HUES48 (cell line): ENCODE data around the gene ABHD16A.

Experiments used
- H3K27ac ChIP-seq: one replicate; pipeline ENCODE4 v1.7.0; 2013; ENCODE audit warnings: low read depth, low read length, inconsistent platforms
- H3K27me3 ChIP-seq: 2 replicates; pipeline ENCODE4 v1.6.1; 2013; ENCODE audit warnings: mild to moderate bottlenecking, low read length; ENCODE audit not compliant: control insufficient read depth, insufficient read depth
- H3K36me3 ChIP-seq: 2 replicates; pipeline ENCODE4 v1.6.1; 2013; ENCODE audit warnings: low read length; ENCODE audit not compliant: control insufficient read depth, insufficient read depth
- H3K4me1 ChIP-seq: 2 replicates; pipeline ENCODE4 v1.6.1; 2013; ENCODE audit warnings: mild to moderate bottlenecking, low read length; ENCODE audit not compliant: control insufficient read depth, insufficient read depth
- H3K4me3 ChIP-seq: 2 replicates; pipeline ENCODE4 v1.5.1; 2013; ENCODE audit warnings: mild to moderate bottlenecking, low read depth, low read length
- H3K9ac ChIP-seq: 2 replicates; pipeline ENCODE4 v1.6.1; 2013; ENCODE audit warnings: mild to moderate bottlenecking, low read depth, low read length, moderate library complexity
- H3K9me3 ChIP-seq: 2 replicates; pipeline ENCODE4 v1.6.1; 2013; ENCODE audit warnings: low read length; ENCODE audit not compliant: control insufficient read depth, insufficient read depth

The ABHD16A gene

DNA sequence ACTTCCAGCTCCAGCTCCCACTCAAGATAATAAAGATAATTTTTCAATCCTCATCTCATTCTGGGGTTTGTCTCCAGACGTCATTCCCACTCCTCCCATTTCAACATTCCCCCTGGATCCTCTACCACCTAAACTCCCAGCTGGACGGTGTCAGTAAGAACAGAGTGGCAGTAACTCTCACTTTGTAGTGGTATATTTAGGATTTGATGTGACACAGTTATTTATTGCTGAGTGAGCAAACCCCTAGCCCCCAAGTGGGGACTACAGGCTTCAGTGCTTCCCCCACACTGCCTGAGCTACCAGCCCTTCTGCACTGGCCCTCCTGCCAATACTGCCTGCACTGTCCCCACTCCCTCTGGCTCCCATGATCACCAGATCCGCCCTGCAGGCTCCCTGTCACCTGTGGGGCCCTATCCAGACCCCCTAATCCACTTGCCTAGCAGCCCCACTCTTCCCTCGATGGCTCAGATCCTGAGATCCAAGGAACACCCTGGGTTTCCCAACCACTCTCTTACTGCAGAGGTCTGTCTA, 44.9 kb downstream of the ABHD16A start:
- no peak overlapping the region for H3K9ac ChIP-seq
- H3K36me3 ChIP-seq, result peaks cover 24% of the 10 kb centered on the region
- H3K9me3 ChIP-seq, result no peaks in the 10 kb centered on the region
- H3K27me3 ChIP-seq, result no peaks in the 10 kb centered on the region
- no peaks in the 10 kb centered on the region; the same call in 1 of the 2 replicates for H3K4me1 ChIP-seq
- no peak overlapping the region for H3K27ac ChIP-seq
- no peak overlapping the region for H3K4me3 ChIP-seq

DNA sequence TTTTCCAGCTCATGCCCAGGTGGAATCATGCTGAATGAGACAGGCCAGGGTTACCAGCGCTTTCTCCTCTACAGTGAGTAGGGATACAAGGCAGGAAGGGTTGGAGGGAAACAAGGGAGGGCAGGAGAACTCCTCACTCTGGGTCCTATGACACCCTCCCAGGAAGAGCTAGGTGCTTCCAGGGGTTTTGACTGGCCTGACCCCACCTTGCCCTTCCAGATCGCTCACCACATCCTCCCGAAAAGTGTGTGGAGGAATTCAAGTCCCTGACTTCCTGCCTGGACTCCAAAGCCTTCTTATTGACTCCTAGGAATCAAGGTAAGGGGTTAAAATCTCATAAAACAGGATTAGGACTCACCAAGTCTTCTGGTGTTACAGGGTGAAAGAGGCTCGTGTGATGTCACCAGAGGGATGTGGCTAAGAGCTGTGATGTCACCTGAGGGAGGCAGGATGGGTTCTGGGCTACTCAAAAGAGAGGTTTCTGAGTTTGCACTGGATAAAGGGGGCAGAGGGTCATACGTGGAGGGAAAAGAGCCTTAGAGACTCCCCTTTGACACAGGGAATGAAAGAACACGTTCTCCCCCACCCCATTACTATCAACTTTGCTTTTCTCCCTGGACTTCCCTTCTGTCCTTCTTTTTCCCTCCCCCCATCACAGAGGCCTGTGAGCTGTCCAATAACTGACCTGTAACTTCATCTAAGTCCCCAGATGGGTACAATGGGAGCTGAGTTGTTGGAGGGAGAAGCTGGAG, 45.5 kb downstream of the ABHD16A start:
- Histone ChIP-seq H3K4me3 (no peak overlapping the region), H3K4me1 (no peaks in the 10 kb centered on the region; the same call in 1 of the 2 replicates), H3K9ac (no peak overlapping the region), H3K27ac (no peak overlapping the region), H3K36me3 (peaks cover 17% of the 10 kb centered on the region), H3K9me3 (no peaks in the 10 kb centered on the region), H3K27me3 (no peaks in the 10 kb centered on the region)

DNA sequence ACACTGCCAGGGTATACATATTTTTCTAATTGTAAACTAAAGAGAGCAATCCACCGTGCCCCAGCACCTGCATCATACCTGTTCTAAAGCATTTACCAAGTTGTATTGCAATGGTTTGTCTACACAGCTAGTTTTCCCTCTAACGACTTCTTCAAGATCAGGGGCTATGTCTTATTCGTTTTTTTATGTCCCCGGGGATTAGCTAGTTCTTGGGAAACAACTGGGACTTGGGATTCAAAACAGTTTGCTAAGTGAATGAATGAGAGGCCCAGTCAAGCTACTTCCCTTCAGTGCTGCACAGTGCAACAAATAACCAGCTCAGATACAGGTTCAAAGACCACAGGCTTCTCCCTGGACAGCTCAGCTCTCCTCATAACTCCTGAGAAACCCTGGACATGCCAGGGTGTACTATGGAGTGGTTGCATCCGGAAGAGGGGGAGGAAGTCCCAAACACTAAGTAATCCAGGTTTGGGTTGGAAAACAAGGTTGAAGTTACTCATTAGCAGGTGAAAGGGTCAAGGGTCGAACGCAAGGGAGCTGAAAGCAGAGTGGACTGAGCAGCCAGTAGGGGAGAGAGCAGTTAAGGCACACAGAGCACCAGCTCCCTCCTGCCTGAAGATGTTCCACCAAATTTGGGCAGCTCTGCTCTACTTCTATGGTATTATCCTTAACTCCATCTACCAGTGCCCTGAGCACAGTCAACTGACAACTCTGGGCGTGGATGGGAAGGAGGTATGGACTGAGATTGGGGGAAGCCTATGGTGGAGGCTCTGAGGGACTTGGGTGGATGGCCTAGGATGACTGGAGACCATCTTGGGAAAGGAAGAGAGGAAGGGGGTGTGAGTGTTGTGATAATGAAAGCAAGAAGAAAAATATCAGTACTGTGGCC, 47.5 kb downstream of the ABHD16A start, which contains the start of gene APOM:
Gene APOM (plus strand): TSS at position 546 of the 889 bp plus-strand sequence. CDS start 73 bp downstream, at position 619.
- Histone ChIP-seq H3K36me3 (peaks cover 11% of the 10 kb centered on the region), H3K4me1 (peaks cover 5% of the 10 kb centered on the region; the same call in 1 of the 2 replicates), H3K27me3 (no peaks in the 10 kb centered on the region), H3K9me3 (no peaks in the 10 kb centered on the region), H3K4me3 (no peak within 1 kb of the TSS), H3K27ac (peak within 1 kb of the TSS; percentile 11), H3K9ac (no peak within 1 kb of the TSS)

DNA sequence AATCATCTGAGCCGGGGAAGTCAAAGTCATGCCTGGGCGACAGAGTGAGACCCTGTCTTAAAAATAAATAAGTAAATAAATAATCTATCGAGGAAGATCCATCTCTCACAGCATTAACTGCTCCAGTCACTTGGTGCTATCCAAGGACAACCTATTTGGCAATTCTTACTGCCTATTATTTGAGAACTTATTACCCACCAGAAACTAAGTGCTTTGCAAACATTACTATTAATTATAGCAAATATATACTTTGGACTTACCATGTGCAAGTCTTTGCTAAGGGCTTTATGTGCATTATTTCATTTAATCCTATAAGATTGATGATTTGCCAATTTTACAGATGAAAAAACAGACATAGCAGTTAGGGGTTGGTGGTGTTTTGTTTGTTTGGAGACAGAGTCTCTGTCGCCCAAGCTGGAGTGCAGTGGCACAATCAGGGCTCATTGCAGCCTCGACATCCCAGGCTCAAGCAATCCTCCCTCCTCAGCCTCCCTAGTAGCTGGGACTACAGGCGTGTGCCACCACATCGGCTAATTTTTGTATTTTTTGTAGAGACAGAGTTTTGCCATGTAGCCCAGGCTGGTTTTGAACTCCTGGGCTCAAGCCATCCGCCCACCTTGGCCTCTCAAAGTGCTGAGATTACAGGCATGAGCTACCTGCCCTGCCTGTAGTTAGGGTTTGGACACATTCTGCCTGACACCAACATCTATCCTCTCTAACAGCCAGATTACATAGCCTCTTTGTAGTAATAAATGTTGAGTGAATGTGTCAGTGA, 48.4 kb downstream of the ABHD16A start:
- Histone ChIP-seq H3K4me1 (peaks cover 5% of the 10 kb centered on the region; the same call in 1 of the 2 replicates), H3K9ac (no peak overlapping the region), H3K27ac (peak overlapping the region; percentile 11), H3K9me3 (no peaks in the 10 kb centered on the region), H3K4me3 (no peak overlapping the region), H3K27me3 (no peaks in the 10 kb centered on the region), H3K36me3 (peaks cover 15% of the 10 kb centered on the region)

DNA sequence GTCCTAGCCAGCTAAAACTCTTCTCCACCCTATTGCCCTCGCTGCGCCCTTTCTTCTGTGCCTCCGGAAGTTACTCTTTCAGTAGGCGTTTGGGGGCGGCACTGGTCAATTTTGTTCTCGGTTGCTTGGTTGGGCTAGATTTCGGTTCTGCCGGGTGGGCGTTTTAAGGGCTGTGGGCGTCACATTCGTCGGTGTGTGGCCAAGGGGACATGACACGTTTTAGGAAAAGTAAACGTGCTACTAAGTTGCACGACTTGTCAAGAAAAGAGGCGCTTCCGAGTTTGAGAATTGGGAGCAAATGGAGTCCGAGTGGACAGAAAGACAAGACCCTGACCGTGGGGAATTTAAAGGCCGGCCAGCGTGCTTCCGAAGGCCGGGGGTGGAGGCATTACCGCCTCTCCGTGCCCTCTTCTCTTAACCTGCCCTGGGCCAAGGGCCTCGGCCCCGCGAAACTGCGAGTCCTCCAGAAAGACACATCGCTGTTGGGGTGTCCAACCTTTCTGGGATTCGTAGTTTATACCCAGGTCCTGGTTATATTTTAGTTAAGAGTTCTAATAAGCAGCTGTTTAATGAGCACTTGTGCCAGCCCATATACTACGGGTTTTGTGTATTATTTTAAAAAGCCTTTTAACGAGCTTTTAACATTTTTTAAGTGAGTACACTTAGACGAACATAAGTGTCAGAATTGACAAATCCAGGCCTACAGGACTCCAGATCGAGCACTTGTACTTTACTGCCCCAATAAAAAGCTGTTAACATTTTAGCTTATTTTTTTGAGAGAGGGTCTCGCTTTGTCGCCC, 50.0 kb downstream of the ABHD16A start:
- H3K9me3 ChIP-seq, result no peaks in the 10 kb centered on the region
- H3K36me3 ChIP-seq, result peaks cover 31% of the 10 kb centered on the region
- peak overlapping the region; percentile 100 for H3K27ac ChIP-seq
- H3K4me1 ChIP-seq, result peaks cover 5% of the 10 kb centered on the region; the same call in 1 of the 2 replicates
- no peaks in the 10 kb centered on the region for H3K27me3 ChIP-seq
- H3K9ac ChIP-seq, result peak overlapping the region; percentile 91
- H3K4me3 ChIP-seq, result peak overlapping the region; percentile 95

DNA sequence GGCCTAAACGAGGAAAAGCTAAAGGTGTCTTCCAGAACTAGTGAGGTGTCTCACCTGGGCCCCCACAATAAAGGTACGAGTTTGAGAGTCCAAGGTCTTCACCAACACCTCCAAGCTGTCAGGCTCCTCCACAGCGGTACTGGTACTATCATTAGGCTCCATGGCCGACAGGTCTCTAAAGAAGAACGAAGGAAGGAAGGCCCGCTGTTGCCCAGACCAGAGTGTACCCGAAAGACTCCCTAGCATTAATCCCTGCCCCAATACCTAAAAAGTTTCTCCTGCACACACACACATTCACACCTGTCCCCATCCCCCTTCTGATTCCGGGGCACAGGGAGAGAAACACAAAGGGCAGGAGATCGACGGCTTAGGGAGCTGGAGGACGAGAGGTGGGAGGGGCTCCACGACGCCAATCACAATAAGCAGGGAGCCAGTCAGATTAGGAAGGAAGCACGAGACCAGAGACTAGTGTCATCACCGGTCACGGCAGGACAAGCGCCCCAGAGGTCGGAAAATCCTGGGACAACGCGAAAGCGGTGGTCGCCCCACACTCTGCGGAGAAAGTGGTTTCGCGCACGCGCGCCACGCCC, 51.4 kb downstream of the ABHD16A start:
- peaks cover 5% of the 10 kb centered on the region; the same call in 1 of the 2 replicates for H3K4me1 ChIP-seq
- H3K9ac ChIP-seq, result peak overlapping the region; percentile 91
- H3K27me3 ChIP-seq, result no peaks in the 10 kb centered on the region
- no peaks in the 10 kb centered on the region for H3K9me3 ChIP-seq
- peak overlapping the region; percentile 95 for H3K4me3 ChIP-seq
- peak overlapping the region; percentile 100 for H3K27ac ChIP-seq
- H3K36me3 ChIP-seq, result peaks cover 36% of the 10 kb centered on the region

DNA sequence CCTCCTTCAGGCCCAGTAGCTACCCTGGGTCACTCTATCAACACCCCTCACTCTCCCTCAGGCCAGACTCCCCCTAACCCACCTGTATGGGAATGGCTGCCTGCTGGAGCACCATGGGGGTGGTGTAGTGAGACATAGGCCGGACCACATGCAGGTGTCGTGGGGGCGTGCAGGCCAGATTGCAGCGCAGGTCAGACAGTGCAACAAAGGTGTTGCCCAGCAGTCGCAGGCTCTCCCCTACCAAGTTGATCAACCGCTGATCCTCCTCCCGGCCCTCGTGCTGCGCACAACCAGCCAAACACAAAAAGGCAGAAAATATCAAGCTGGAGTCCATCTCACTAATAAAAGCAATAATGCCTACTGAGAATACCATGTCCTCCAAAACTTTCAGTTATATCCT, 57.8 kb downstream of the ABHD16A start:
- H3K4me1 ChIP-seq, result no peaks in the 10 kb centered on the region
- H3K9ac ChIP-seq, result no peak overlapping the region
- H3K36me3 ChIP-seq, result peaks cover 88% of the 10 kb centered on the region
- no peak overlapping the region for H3K27ac ChIP-seq
- no peak overlapping the region for H3K4me3 ChIP-seq
- H3K9me3 ChIP-seq, result no peaks in the 10 kb centered on the region
- no peaks in the 10 kb centered on the region for H3K27me3 ChIP-seq

DNA sequence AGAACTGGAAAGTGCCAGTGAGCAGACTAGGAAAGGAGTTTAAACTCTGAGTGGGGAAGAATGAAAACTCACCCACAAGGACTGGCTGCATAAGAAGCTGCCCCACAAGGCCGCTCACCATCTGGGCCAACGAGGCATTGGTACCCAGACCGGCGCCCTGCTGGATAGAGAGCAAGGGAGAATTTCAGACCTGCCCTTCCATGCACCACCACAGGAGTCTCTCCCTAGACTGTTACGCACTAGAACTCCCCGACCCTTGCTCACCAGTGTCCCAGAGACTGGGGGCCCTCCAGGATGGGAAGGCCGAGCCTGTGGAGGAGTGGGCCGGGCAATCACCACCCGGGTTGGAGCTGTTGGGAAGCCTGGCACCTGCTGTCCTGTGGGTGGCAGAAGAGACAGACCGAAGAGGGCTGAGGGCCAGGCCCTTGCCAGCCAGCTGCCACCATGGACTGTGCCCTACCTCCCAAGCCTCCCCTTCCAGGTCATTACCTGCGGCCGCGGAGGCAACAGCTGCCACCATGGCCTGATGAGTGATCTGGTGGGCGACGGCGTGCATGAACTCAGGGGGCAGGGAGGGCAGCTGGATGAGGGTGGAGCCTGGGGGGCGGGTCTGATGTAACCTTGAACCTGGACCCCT, 59.2 kb downstream of the ABHD16A start:
- no peaks in the 10 kb centered on the region for H3K27me3 ChIP-seq
- H3K4me1 ChIP-seq, result no peaks in the 10 kb centered on the region
- no peaks in the 10 kb centered on the region for H3K9me3 ChIP-seq
- H3K36me3 ChIP-seq, result peaks cover 92% of the 10 kb centered on the region
- H3K27ac ChIP-seq, result no peak overlapping the region
- no peak overlapping the region for H3K4me3 ChIP-seq
- no peak overlapping the region for H3K9ac ChIP-seq

DNA sequence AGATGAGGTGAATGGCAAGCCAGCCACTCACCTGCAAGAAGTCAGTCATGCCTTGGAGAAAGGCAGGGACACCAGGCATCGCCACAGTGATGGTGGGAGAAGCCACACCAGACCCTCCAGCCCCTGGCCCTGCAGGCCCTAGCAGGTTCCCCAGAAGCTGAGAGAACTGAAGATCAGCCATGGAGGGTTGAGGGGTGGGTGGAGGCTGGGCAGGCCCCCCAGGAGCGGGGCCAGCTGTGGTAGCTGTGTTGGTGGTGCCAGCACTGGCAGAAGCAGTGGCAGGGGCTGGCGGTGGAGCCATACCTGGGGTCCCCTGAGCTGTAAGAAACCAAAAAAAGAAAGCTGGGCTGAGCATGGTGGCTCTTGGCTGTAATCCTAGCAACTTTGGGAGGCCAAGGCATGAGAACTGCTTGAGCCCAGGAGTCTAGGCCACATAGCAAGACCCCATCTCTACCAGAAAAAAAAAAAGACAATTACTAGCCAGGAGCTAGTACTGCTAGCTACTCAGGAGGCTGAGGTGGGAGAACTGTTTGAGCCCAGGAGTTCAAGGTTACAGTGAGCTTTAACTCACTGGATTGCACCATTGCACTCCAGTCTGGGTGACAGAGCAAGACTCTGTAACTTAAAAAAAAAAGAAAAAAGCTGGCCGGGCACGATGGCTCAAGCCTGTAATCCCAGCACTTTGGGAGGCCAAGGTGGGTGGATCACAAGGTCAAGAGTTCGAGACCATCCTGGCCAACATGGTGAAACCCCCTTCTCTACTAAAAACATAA, 60.1 kb downstream of the ABHD16A start:
- no peaks in the 10 kb centered on the region for H3K4me1 ChIP-seq
- H3K27ac ChIP-seq, result no peak overlapping the region
- H3K27me3 ChIP-seq, result no peaks in the 10 kb centered on the region
- H3K9ac ChIP-seq, result no peak overlapping the region
- no peaks in the 10 kb centered on the region for H3K9me3 ChIP-seq
- no peak overlapping the region for H3K4me3 ChIP-seq
- peaks cover 88% of the 10 kb centered on the region for H3K36me3 ChIP-seq
